ENCODE data around the gene TAF1C. TPM values are rescaled to one million over a fixed set of nuclear protein-coding genes. Genes with fewer than 3 reads are reported as not detected.

The TAF1C gene
- total RNA-seq, 1 donor from 2014 or later = 19.9 TPM

DNA sequence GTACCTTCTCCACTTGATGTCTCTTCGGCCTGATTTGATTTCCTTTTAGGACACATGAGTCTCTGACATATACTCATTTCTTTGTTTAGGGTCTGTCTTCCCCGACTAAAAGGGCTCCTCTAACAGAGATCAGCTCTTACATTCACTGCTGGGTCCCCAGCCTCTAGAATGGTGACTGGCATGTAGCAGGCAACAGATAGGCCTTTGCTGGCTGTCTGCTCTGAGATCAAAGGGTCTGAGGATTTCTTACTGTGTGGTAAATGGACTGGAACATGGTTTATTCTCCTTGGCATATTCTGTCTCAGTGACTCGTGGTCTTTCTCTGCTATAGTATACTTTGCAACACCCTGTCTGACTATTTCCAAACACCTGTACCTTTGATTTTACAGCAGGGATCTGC, 25.1 kb downstream of the TAF1C start:
- DNase-seq (ENCODE audit: low spot score) (no peak), ATAC-seq (no peak)

DNA sequence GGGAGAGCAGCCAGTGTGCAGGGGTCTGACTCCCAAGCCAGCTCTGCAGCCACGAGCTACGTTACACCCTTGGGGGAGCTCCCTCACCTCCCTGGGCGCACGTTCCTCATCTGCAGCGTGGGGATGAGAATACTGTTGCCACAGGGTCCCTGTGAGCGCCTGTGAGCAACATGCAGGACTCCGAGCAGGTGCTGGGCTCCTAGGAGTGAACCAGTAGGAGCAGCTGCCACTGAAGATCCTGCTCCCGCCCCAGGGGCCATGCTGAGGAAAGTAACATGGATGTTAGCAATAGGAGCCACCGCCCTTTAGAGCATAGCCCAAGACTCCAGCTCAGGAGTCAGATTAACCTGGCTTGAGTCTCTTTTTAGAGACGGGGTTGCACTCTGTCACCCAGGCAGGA, 25.8 kb downstream of the TAF1C start:
- no peak for DNase-seq (ENCODE audit: low spot score)
- no peak for ATAC-seq

DNA sequence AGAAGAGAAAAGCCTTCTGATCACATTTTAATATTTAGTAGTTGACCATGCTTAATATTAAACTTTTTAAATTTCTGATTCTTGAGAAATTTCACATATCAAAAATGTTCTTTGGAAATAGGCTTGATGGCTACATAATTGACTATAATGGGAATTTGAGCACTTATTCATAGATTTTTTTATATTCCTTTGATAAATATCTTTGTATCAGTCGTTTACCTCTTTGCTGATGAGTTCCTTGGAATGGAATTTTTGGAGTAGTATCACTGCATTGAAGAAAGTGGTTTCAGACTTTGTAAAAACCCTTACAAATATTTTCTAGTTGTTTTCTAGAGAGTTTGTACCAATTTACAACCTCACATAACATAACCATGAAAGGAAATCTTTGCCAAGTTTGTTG, 27.1 kb downstream of the TAF1C start:
- ATAC-seq (no peak), DNase-seq (ENCODE audit: low spot score) (no peak)

- ATAC-seq (no peak), DNase-seq (ENCODE audit: low spot score) (no peak)
Measured at GRCh38 chr16:84159007-84159406, 27.9 kb downstream of the TAF1C start.

DNA sequence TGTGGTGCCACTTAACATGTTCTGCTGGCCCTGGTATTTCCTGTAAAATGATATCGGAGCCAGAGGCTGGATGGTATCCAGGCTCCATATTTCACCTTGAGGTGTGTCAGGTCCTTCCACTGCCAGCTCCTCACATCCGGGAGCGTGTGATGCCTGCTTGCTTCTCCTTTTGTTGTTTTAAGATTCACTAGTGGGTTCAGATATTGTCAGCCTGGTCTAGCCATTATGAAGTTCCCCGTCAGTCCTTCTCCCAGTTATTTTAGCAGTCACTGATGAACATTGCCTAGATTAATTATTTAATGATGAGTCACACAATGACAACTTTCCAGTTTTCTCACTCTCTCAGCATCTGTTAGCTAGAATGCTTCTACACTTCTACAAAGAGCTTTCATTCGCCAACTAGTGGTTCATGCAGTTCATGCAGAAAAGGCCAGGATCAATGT, 30.5 kb downstream of the TAF1C start:
- DNase-seq (ENCODE audit: low spot score) (no peak), ATAC-seq (no peak)

GRCh38 chr16:84155771-84156170, 31.1 kb downstream of the TAF1C start:
- no peak for DNase-seq (ENCODE audit: low spot score)
- ATAC-seq = no peak

- ATAC-seq = no peak
Measured at GRCh38 chr16:84155226-84155625, 31.6 kb downstream of the TAF1C start.

GRCh38 chr16:84153660-84154214, 33.1 kb downstream of the TAF1C start:
- no peak for DNase-seq (ENCODE audit: low spot score)
- no peak for ATAC-seq

More at GRCh38 chr16:84155226-84155625, 31.6 kb downstream of the TAF1C start:
- no peak for DNase-seq (ENCODE audit: low spot score)

- no peak for ATAC-seq
- DNase-seq (ENCODE audit: low spot score) = no peak
Measured at GRCh38 chr16:84150926-84151325, 35.9 kb downstream of the TAF1C start.

GRCh38 chr16:84144859-84145639, 41.8 kb downstream of the TAF1C start, which contains the start of the genes DNAAF1 and HSDL1:
TSS of gene DNAAF1 (plus strand) at chr16:84145308. CDS start at chr16:84145441, 133 bp downstream.
TSS of gene HSDL1 (minus strand) at chr16:84145177. CDS start at chr16:84131321, 13,856 bp downstream.
- DNase-seq (ENCODE audit: low spot score) = peak; percentile 94
- ATAC-seq = peak; percentile 97

GRCh38 chr16:84144209-84144858, 42.5 kb downstream of the TAF1C start:
- peak; percentile 64 for ATAC-seq
- DNase-seq (ENCODE audit: low spot score) = peak; percentile 47

- ATAC-seq = peak; percentile 16
- DNase-seq (ENCODE audit: low spot score) = no peak
Measured at GRCh38 chr16:84143784-84144199, 43.1 kb downstream of the TAF1C start.

DNA sequence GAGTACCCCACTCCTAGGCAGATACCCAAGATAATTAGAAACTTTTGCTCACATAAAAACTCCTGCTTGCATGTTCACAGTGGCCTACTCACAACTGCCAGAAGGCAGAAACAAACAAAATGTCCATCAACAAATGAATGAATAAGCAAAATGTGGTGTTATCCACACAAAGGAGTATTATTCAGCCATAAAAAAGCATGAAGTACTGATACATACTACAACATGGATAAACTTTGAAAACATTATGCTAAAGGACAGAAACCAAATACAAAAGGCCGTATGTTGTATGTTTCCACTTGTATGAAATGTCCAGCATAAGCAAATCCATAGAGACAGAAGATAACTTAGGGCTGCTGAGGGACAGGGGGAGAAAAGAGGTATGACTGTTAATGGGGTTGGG, 43.8 kb downstream of the TAF1C start:
- DNase-seq (ENCODE audit: low spot score) (no peak), ATAC-seq (no peak)

DNA sequence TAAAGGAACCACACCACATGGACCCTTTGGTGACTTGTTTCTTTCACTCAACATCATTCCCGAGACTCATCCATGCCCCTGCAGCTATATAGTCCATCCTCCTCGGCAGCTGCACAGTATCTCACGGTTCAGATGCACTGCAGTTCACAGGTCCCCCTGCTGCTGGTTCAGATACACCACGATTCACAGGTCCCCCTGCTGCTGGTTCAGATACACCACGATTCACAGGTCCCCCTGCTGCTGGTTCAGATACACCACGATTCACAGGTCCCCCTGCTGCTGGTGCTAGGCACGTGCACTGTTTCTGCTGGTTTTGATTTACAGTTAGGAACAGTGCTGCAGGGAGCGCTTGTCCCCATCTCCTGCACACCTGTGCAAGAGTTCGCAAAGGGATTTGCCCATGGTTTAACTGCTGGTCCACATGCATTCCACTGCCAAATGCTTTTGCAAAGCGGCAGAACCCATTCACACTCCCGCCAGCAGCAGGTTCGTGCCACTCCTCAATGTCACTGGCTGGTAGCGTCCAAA, 45.6 kb downstream of the TAF1C start:
- DNase-seq (ENCODE audit: low spot score) (no peak), ATAC-seq (no peak)

DNA sequence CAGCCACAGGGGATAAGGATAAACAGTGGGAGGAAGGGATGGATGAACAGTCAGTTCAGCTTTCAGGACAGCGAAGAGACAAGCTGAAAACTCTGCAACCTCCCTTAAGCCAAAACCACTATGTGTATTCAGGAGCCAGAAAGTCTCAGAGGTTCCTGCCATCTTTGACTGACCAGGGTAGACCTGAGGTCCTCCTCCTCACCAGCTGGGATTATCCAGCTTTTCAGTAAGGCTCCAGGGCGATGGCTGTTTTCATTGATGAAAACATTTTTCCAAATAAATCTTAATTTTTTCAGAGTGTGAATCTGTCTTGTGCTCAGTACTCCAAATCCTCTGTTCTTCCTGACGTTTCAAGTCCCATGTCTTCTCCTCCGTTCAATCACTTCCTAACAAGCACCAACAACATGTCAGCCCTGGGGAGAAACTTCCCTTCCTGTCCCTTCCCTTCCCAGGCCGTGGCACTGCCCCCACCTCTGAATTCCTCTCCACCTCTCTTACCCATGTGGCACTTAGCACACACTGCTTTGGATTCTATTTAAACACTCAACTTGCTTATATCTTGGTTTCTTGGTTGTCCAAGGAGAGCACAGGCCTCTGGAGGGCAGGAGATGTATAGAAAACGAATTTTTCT, 47.1 kb downstream of the TAF1C start:
- ATAC-seq (no peak), DNase-seq (ENCODE audit: low spot score) (no peak)

DNA sequence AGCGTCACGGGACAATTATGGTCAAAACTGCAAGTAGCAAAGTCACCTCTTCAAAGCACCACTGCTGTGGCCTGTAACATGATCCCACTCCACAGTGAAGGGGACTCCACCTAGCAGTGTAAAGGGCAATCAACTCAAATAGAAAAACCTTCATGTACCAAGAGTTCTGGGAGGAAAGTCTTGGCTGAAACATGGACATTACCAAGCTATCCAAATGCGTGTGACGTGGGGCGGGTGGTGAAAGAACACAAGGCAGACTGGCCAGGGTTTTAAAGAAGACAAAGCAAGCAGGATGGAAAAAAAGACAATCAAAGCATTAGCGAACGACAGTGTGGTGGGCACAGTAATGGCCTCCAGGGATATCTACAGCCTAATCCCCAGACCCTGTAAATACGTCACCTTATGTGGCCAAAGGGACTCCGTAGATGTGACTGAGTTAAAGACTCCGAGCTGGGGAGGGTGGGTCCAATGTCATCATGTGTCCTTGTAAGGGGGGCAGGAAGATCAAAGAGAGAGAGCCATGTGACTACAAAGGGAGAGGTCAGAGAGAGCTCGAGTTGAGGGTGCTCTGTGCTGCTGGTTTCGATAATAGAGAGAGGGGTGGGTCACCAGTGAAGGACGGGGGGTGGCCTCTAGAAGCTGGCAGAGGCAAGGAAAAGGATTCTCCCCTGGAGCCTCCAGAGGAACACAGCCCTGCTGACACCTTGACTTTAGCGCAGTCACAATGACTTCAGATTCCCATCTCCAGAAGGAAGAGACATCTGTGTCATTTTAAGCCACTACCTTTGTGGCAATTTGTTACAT, 47.8 kb downstream of the TAF1C start:
- DNase-seq (ENCODE audit: low spot score) = no peak
- no peak for ATAC-seq

- no peak for ATAC-seq
- no peak for DNase-seq (ENCODE audit: low spot score)
Measured at GRCh38 chr16:84138500-84138823, 48.4 kb downstream of the TAF1C start.

GRCh38 chr16:84137769-84138357, 49.0 kb downstream of the TAF1C start:
- DNase-seq (ENCODE audit: low spot score) (no peak), ATAC-seq (no peak)

GRCh38 chr16:84137287-84137686, 49.6 kb downstream of the TAF1C start:
- ATAC-seq = no peak
- DNase-seq (ENCODE audit: low spot score) = no peak
